GM18505 (cell line): Measurements from ENCODE around the gene TRIO.

Experiments used
- ATAC-seq: cut with Tn5 transposase; IDR thresholded peaks from one replicate; pipeline ENCODE4 v1.9.1; 2021; ENCODE audit not compliant: unreplicated experiment
- POLR2A ChIP-seq: IDR thresholded peaks from 4 replicates; pipeline ENCODE4 v1.6.1; 2011; ENCODE audit warnings: borderline replicate concordance; ENCODE audit not compliant: insufficient read depth, insufficient read length; ENCODE audit errors: extremely low read depth

The TRIO gene

GRCh38 chr5:14112998-14113652 is 30.0 kb upstream of the TRIO start:
- TF ChIP-seq POLR2A = no peak
- ATAC-seq = no peak

DNA sequence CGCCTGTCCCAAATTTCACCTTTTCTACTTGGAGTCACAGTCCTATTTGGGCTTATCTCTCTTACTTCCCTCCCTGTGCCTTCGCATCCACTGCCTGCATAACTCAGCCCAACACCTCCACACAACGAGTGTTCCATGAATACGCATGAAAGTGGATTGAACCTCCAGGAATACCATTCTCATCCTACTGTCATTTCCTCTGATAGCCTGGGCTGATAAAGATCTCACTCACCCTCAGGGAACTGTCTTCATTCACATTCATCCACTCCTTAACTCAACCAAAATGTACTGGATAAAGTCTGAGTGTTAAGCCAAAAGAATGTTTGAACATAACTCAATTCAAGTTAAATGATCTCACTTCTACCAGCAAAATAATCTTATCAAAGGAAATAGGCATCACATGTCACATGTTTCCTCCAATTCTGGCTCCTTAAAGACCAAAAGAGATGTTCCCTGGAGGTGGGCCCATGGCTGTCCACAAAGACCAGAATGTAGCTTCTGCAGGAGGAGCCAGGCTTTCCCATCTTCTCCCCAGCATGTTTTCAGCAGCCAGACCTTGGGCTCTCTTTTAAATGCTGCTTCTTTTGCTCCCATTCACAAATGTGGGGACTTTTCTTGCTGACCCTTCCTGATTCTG is 28.4 kb upstream of the TRIO start:
- ATAC-seq = no peak
- TF ChIP-seq POLR2A = no peak

GRCh38 chr5:14115323-14115895 is 27.7 kb upstream of the TRIO start:
- no peak for TF ChIP-seq POLR2A
- no peak for ATAC-seq

GRCh38 chr5:14118551-14119320 is 24.4 kb upstream of the TRIO start:
- no peak for TF ChIP-seq POLR2A
- no peak for ATAC-seq

- no peak for ATAC-seq
- TF ChIP-seq POLR2A = no peak
These were observed 23.0 kb upstream of the TRIO start for GRCh38 chr5:14120176-14120575.

DNA sequence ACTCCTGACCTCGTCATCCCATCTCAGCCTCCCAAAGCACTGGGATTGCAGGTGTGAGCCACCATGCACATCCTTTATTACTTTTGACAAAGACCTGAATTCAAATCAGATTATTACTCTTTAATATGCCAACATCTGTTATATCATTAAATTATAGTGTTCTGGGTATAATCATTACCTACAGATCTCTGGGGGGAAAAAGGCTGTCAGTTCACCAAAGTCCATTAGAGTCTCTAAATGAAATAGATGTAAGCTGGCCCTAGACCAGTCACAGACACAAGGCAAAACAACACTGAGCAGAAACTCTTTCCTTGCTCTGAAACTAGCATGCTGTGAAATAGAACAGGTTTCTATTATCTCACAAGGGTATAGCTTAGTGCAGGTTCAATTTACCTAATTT is 21.6 kb upstream of the TRIO start:
- TF ChIP-seq POLR2A = no peak
- no peak for ATAC-seq

DNA sequence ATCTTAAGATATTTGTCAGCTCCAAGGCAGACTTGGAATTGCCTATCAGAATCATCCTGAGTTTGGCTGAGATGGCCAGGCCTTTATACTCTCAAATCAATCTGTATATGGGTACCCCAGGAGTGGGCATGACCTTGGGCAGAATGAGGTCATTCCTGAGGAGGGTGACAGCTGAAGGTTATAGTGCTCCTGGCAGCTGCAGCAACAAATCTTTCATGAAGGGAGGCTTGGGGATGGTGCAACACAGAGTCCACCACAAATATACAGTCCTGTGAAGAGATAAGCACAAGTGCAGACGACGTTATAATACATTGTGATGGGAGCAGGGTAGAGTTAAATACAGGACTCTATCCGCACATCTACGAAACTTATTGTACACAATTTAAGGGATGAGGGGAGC is 21.1 kb upstream of the TRIO start:
- ATAC-seq = no peak
- TF ChIP-seq POLR2A = no peak

- no peak for ATAC-seq
- TF ChIP-seq POLR2A = no peak
These were observed 19.6 kb upstream of the TRIO start for GRCh38 chr5:14123551-14123950.

GRCh38 chr5:14123974-14124482 is 19.1 kb upstream of the TRIO start:
- no peak for TF ChIP-seq POLR2A

DNA sequence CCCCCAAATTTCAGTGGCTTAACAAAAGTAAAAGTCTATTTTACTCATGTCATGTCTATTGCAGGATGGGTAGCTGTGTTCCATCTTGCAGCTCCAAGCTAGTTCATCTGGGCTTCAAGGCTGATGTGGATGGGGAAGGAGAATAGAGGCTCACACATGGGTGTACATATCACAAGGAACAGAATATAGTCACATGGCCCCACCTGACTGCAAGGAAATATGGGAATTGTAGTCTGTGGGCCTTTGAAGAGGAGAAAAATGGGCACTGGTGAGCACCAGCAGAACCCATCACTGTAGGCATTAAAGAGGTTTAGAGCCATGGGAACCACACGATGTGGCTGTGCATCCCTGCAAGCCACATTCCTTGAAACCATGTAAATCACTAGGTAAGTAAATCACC is 17.9 kb upstream of the TRIO start:
- ATAC-seq = no peak

More at GRCh38 chr5:14123974-14124482, 19.1 kb upstream of the TRIO start:
- no peak for ATAC-seq

GRCh38 chr5:14127587-14127986 is 15.6 kb upstream of the TRIO start:
- ATAC-seq = no peak
- TF ChIP-seq POLR2A = no peak

More for the DNA sequence above, 17.9 kb upstream of the TRIO start:
- no peak for TF ChIP-seq POLR2A

GRCh38 chr5:14128079-14128478 is 15.1 kb upstream of the TRIO start:
- TF ChIP-seq POLR2A = no peak
- ATAC-seq = no peak

GRCh38 chr5:14129123-14129522 is 14.0 kb upstream of the TRIO start:
- ATAC-seq = no peak
- no peak for TF ChIP-seq POLR2A

DNA sequence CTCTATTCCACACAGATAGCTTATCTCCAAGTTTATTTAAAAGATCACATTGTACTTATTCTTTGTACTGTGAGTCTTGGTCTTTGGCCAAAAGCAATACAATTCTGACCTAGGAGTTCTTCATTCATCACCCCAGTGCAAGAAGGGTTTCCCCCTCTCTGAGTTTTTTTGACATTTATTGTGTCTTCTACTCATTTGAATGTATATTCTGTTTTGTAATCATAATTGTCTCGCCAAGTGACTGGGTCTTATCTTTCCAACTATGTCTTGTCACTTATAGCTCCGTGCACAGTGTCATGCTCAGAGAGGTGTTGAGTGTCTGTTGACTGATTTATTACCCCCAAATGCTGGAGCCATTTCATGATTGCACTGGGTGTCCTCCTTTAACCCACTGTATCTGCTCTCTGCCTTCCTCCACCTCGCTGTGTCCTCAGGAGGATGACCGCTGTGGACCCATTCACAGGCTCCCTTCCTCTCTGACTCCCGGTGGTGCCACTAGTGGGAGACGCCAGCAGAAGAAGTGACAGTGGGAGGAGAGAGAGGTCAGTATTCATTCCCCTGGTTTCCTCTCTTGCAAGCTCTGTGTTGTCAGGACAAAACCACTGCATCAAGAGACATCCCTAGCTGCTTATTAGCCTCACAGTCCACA is 11.2 kb upstream of the TRIO start:
- TF ChIP-seq POLR2A = no peak
- ATAC-seq = no peak

DNA sequence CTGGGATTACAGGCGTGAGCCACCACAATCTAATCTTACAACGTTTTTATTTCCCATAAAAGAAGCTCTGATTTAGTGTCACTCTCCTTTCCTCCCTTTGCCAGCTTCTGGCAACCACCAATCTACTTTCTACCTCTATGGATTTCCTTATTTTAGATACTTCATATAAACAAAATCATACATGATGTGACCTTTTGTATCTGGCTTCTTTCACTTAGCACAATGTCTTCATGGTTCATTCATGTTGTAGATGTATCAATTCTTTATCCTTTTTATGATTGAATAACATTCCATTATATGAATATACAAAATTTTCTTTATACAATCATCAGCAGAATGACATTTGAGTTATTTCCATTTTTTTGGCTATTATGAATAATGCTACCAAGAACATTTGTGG is 9.7 kb upstream of the TRIO start:
- no peak for ATAC-seq
- no peak for TF ChIP-seq POLR2A
